GM19238 (cell line): ENCODE measurements around the gene CC2D1A.

Experiments used
- DNase-seq: peaks from one replicate; pipeline ENCODE4 v3.0.0; 2011; ENCODE audit warnings: low spot score; ENCODE audit not compliant: insufficient read length

Gene CC2D1A

DNA sequence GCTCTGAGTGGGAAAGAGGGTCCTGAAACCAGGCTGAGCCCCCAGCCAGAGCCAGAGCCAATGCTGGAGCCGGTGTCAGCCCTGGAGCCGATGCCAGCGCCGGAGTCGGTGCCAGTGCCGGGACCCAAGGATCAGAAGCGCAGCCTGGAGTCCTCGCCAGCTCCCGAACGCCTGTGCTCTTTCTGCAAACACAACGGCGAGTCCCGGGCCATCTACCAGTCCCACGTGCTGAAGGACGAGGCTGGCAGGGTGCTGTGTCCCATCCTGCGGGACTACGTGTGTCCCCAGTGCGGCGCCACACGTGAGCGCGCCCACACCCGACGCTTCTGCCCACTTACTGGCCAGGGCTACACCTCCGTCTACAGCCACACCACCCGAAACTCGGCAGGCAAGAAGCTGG, 28.7 kb upstream of the CC2D1A start:
- DNase-seq, result no peak

DNA sequence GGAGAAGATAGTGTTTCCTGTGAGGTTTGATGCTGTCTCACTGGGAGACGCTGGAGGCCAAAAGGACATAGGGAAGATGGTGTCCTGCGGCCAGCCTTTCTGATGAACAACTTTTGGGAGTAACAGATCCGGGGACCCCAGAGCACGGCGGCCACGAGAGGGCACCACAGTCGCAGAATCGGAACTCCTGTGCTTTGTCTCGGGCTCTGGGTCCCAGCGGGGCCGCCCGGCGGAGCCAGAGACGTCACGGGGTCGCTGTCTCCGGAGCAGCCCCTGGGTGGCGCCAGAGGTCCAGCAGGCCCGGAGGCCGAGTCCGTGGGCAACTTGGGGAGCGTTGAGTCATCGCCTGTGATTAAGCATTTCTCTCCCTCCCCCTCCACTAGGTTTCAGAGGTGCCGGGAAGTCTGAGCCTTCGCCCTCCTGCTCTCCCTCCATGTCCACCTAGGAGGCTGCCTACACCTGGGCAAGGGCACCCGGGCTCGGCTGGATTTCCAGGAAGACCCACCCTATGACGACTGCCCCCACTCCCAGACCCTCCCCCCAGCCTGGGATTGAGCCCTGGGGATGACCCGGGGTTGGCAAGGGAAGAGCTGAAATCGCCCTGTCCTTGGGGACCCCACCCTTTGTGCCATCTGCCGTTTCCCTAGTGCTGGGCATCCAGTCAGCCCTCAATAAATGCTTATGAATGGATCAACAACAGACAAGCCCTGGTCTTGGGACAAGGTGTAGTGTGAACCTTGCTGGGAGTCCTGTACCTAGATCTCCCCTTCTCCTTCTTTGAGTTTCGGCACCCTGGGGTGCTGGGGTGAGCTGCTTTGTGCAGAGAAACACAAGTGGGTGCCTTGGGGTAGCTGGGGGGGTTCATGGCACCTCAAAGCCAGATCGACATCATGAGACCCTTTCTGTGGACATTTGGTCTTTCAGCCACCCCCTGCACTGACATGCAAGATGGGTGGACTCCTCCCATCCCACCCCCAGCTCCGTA, 25.6 kb upstream of the CC2D1A start:
- DNase-seq, result peak; percentile 98

- no peak for DNase-seq
Measured at GRCh38 chr19:13881251-13881691, 24.7 kb upstream of the CC2D1A start.

GRCh38 chr19:13881692-13882418, 24.1 kb upstream of the CC2D1A start:
- no peak for DNase-seq

DNA sequence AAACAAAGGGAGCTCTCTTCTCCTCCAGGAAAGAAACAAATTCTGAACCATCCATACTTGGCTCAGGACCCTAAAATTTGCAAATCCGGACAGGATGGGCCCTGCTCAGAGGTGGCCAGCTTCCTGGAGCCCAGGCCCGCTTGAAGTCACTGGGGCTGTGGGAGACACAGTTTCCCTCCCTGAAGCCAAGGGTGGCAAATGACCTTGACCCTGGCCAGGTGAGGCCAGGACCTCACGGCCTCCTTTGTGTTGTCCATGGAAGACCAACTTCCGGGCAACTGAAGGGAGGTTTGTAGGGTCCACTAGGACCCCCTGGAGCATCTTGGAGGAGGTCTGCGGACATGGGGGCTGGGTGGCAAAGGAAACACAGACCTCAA, 23.6 kb upstream of the CC2D1A start:
- DNase-seq, result no peak

DNA sequence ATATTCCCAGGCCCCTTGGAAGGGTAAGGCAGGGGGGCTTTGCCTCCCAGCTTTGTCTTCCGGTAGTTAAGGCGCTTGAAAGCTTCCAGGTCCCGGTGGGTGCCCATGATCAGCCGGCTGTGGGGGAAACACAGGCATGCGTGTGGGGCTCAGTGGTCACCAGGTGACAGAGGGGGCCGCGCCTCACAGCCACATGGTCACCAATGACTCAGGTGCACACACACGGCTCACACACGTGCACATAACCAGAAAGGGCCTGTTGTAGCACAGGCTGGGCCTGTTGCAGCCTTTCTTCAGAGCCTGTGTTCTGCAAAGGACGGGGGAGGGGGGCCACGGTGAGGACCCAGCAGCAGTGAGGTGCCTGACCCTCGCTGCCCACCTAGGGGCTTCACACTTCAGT, 23.2 kb upstream of the CC2D1A start:
- no peak for DNase-seq

DNA sequence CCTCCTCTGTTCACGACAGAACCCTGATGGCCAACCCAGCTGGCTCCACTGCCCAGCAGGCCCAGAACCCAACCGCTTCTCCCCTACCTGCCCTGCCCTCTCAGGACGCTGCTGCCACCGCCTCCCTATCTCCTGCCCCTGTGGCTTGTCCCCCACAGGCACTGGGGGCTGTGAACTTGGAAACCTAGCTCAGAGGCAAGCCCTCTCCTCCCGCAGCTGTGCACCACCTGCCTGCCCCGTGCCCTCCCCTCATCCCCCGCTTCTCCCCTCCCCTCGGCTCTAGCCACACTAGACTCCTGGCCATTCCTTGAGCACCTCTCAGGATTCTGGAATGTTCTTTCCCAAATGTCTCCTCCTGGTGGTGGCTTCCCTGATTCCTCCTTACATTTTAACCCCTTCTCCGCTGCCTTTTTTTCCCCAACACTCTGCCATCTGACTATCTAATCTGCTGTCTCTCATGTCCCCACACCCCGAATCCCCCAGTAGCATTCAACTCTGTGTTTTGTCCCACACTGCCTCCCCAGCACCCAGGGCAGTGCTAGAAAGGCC, 22.4 kb upstream of the CC2D1A start:
- DNase-seq, result no peak

- no peak for DNase-seq
Measured at GRCh38 chr19:13884726-13885591, 21.0 kb upstream of the CC2D1A start.

DNA sequence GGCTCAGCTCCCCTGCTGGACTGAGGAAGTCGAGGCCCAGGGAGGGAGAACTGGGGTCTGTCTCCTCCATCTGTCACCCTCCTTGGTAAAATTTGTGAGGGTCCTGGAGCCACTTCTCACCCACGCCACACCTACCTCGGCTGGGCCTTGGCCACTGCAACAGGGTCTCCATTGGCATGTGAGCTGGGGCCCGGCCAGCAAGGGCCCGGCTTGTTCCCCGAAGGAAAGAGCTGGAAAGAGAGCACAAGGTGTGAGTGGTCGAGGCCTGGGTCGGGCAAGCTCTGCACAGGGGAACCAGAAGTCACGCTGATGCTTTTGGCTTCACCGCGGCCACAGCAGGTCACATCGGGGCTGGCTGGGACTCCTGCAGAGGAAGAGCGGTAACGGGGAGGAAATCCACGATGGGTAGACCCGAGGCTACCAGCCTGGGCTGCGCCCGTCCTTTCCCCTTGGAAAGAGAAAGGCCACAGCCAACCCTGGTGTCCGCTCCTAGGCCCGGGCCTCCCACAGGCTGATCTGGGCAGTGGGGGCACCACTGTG, 20.1 kb upstream of the CC2D1A start:
- DNase-seq, result no peak

DNA sequence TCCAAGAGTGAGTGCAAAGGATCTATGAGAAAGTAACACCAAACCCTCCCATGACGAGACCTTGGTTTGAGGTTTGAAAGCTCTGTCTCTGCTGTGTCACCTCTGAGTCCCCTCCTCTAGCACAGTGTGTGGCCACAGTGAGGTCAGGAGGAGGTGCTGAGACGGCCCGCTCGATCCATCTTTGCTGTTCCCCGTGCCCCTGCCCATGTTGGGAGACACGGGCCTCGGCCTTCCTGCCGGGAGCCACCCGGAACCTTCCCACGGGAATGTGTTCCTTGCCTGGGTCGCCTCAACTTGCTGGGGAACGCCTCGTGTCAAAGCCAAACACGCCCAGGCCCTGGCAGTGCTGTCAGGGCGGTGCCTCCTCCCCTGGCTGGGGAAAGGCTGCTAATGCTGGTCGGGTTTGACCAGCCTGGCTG, 19.0 kb upstream of the CC2D1A start:
- DNase-seq, result no peak

- DNase-seq, result no peak
Measured at GRCh38 chr19:13887517-13887916, 18.5 kb upstream of the CC2D1A start.

GRCh38 chr19:13888281-13888680, 17.7 kb upstream of the CC2D1A start:
- DNase-seq, result no peak

- DNase-seq, result no peak
Measured at GRCh38 chr19:13890136-13890535, 15.9 kb upstream of the CC2D1A start.

GRCh38 chr19:13892870-13893269, 13.1 kb upstream of the CC2D1A start:
- DNase-seq, result no peak

GRCh38 chr19:13894552-13894951, 11.4 kb upstream of the CC2D1A start:
- DNase-seq, result no peak

GRCh38 chr19:13896227-13896626, 9.8 kb upstream of the CC2D1A start:
- DNase-seq, result no peak

DNA sequence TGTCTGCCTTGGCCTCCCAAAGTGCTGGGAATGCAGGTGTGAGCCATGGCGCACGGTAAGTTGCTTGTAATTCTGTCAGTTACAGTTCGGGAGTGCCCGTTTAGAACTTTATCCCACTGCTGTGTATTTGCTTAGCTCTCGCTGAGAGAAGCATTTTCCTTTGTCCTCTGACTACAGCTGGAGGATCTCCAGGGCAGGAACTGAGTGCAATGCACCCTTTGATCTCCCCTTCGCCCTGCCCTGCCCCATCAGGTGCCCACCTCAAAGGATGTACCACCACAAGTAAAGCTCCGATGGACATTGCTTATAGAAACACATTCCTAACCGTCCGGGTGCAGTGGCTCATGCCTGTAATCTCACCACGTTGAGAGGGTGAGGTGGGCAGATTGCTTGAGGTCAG, 6.6 kb upstream of the CC2D1A start:
- no peak for DNase-seq

GRCh38 chr19:13899912-13900584, 6.0 kb upstream of the CC2D1A start:
- DNase-seq, result no peak

DNA sequence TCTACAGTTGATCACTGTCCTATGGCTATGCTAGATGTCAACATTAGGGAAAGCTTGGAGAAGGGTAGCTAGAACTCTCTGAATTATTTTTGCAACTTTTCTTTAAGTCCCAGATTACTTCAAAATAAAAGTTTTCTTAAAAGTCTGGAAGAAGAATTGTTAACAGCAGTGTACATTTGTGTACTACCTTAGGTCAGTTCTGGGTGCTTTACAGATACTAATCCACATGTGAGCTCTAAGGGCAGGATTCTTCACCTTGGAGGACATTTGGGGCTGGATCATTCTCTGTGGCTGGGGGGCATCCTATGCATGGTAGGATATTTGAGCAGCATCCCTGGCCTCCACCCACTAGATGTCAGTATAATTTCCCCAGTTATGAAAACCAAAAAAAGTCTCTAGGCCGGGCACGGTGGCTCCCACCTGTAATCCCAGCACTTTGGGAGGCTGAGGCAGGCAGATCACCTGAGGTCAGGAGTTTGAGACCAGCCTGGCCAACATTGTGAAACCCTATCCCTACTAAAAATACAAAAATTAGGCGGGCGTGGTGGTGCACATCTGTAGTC, 2.9 kb upstream of the CC2D1A start:
- DNase-seq, result no peak

- DNase-seq, result no peak
Measured at GRCh38 chr19:13906521-13906904, 512 bp downstream of the CC2D1A start.
